GM18499 (cell line): ENCODE measurements around the gene TARBP1.
"Not testable (repeated sequence)": the region's sequence is repeated elsewhere in the genome, so short reads cannot be mapped to it uniquely, and the experiment has no call there.

Source experiments
- ATAC-seq: cut with Tn5 transposase; IDR thresholded peaks from one replicate; pipeline ENCODE4 v1.9.1; 2021; ENCODE audit warnings: moderate number of reproducible peaks; ENCODE audit not compliant: insufficient read depth, unreplicated experiment

The TARBP1 gene

GRCh38 chr1:234368320-234369032 is 110.5 kb downstream of the TARBP1 start:
- no peak for ATAC-seq

GRCh38 chr1:234362558-234362957 is 116.4 kb downstream of the TARBP1 start:
- no peak for ATAC-seq

- no peak for ATAC-seq
These were observed 117.8 kb downstream of the TARBP1 start for GRCh38 chr1:234361102-234361603.

GRCh38 chr1:234357831-234358230 is 121.1 kb downstream of the TARBP1 start:
- ATAC-seq = no peak

- not testable (repeated sequence) for ATAC-seq
These were observed 122.2 kb downstream of the TARBP1 start for GRCh38 chr1:234356615-234357269.

GRCh38 chr1:234355782-234356510 is 123.0 kb downstream of the TARBP1 start:
- ATAC-seq = no peak

GRCh38 chr1:234348964-234349363 is 130.0 kb downstream of the TARBP1 start:
- no peak for ATAC-seq

GRCh38 chr1:234345237-234345636 is 133.7 kb downstream of the TARBP1 start:
- no peak for ATAC-seq

- ATAC-seq = no peak
These were observed 136.2 kb downstream of the TARBP1 start for GRCh38 chr1:234342774-234343173.
